ENCODE measurements around the gene TMTC2.

TMTC2 gene

GRCh38 chr12:83015390-83016217 lies 328.9 kb downstream of the TMTC2 start:
- TF ChIP-seq CTCF (IDR thresholded peaks at IDR 0.05; ENCODE audit: control extremely low read depth, extremely low read depth, low read depth, missing control alignments) = no peak
- ChIA-PET CTCF (interaction anchor here (0.7 to 1.1 kb wide), 4 partner anchors 8 to 73 kb away, joined by 3 to 4 read pairs (median 3); no protein-coding TSS in a partner anchor), POLR2A (no interaction called here)
- DNase-seq (ENCODE audit: extremely low spot score) = no peak

- ChIA-PET CTCF (interaction anchor here (1.0 kb wide), 1 partner anchor 13 kb away, joined by 3 read pairs; no protein-coding TSS in a partner anchor), POLR2A (no interaction called here)
- TF ChIP-seq CTCF (IDR thresholded peaks at IDR 0.05; ENCODE audit: control extremely low read depth, extremely low read depth, low read depth, missing control alignments) = no peak
- DNase-seq (ENCODE audit: extremely low spot score) = no peak
Measured at GRCh38 chr12:83016218-83016835, 329.6 kb downstream of the TMTC2 start.

GRCh38 chr12:83016991-83017390 lies 330.3 kb downstream of the TMTC2 start:
- CTCF ChIA-PET = no interaction called here
- DNase-seq (ENCODE audit: extremely low spot score) = no peak
- TF ChIP-seq CTCF (IDR thresholded peaks at IDR 0.05; ENCODE audit: control extremely low read depth, extremely low read depth, low read depth, missing control alignments) = no peak
- POLR2A ChIA-PET = no interaction called here

- TF ChIP-seq CTCF (IDR thresholded peaks at IDR 0.05; ENCODE audit: control extremely low read depth, extremely low read depth, low read depth, missing control alignments) = no peak
- CTCF ChIA-PET = no interaction called here
- no peak for DNase-seq (ENCODE audit: extremely low spot score)
- POLR2A ChIA-PET = no interaction called here
Measured at GRCh38 chr12:83018088-83018487, 331.4 kb downstream of the TMTC2 start.

- ChIA-PET POLR2A (no interaction called here), CTCF (no interaction called here)
- DNase-seq (ENCODE audit: extremely low spot score) = no peak
- TF ChIP-seq CTCF (IDR thresholded peaks at IDR 0.05; ENCODE audit: control extremely low read depth, extremely low read depth, low read depth, missing control alignments) = no peak
Measured at GRCh38 chr12:83027021-83027723, 340.5 kb downstream of the TMTC2 start.

GRCh38 chr12:83031196-83031595 lies 344.5 kb downstream of the TMTC2 start:
- ChIA-PET CTCF (interaction anchor here (0.7 to 1.2 kb wide), 2 partner anchors 14 to 34 kb away, joined by 3 read pairs; no protein-coding TSS in a partner anchor), POLR2A (no interaction called here)
- no peak for TF ChIP-seq CTCF (IDR thresholded peaks at IDR 0.05; ENCODE audit: control extremely low read depth, extremely low read depth, low read depth, missing control alignments)
- no peak for DNase-seq (ENCODE audit: extremely low spot score)

Data from GM10248 (cell line).